ENCODE data around the gene IRS4.
A peak's percentile ranks its signal among the peaks of the same experiment; 100 is the strongest.

- peak; percentile 29; the same call in 1 of the 2 replicates for TF ChIP-seq CTCF (IDR thresholded peaks at IDR 0.05)
- TF ChIP-seq ZFX (IDR thresholded peaks at IDR 0.05; ENCODE audit: borderline replicate concordance): no peak
Measured at GRCh38 chrX:108736509-108737479, at the start of gene IRS4.
